ENCODE results near the gene CCNE1.

Gene CCNE1

GRCh38 chr19:29833614-29834261, 21.9 kb downstream of the CCNE1 start:
- ChIA-PET CTCF (interaction anchor here (0.9 to 2.0 kb wide), 3 partner anchors 16 to 74 kb away, joined by 3 to 5 read pairs (median 3); no protein-coding TSS in a partner anchor), POLR2A (no interaction called here)
- DNase-seq (ENCODE audit: extremely low spot score), result no peak
- no peak for TF ChIP-seq CTCF (IDR thresholded peaks at IDR 0.05; ENCODE audit: control extremely low read depth, extremely low read depth, low read depth, missing control alignments)

- DNase-seq (ENCODE audit: extremely low spot score), result no peak
- ChIA-PET CTCF (interaction anchor here (1.0 to 2.0 kb wide), 4 partner anchors 18 to 119 kb away, joined by 3 to 5 read pairs (median 3); no protein-coding TSS in a partner anchor), POLR2A (no interaction called here)
- no peak for TF ChIP-seq CTCF (IDR thresholded peaks at IDR 0.05; ENCODE audit: control extremely low read depth, extremely low read depth, low read depth, missing control alignments)
Observed at GRCh38 chr19:29834991-29835846, 23.4 kb downstream of the CCNE1 start.

GRCh38 chr19:29836409-29836825, 24.6 kb downstream of the CCNE1 start:
- CTCF ChIA-PET, result interaction anchor here (0.8 to 1.4 kb wide), 3 partner anchors 8 to 120 kb away, joined by 3 to 4 read pairs (median 3); no protein-coding TSS in a partner anchor
- TF ChIP-seq CTCF (IDR thresholded peaks at IDR 0.05; ENCODE audit: control extremely low read depth, extremely low read depth, low read depth, missing control alignments), result no peak
- POLR2A ChIA-PET, result interaction anchor here (0.6 kb wide), 1 partner anchor 8 kb away, joined by 5 read pairs; no protein-coding TSS in a partner anchor

GRCh38 chr19:29837448-29837981, 25.7 kb downstream of the CCNE1 start:
- TF ChIP-seq CTCF (IDR thresholded peaks at IDR 0.05; ENCODE audit: control extremely low read depth, extremely low read depth, low read depth, missing control alignments), result no peak
- DNase-seq (ENCODE audit: extremely low spot score), result peak; percentile 81
- ChIA-PET CTCF (interaction anchor here (0.9 to 1.7 kb wide), 8 partner anchors 20 to 227 kb away, joined by 3 to 6 read pairs (median 3); no protein-coding TSS in a partner anchor), POLR2A (no interaction called here)

More at GRCh38 chr19:29836409-29836825, 24.6 kb downstream of the CCNE1 start:
- DNase-seq (ENCODE audit: extremely low spot score), result peak; percentile 72

GRCh38 chr19:29837996-29838395, 26.2 kb downstream of the CCNE1 start:
- ChIA-PET CTCF (interaction anchor here (0.9 to 1.7 kb wide), 7 partner anchors 24 to 228 kb away, joined by 3 to 6 read pairs (median 3); no protein-coding TSS in a partner anchor), POLR2A (no interaction called here)
- no peak for TF ChIP-seq CTCF (IDR thresholded peaks at IDR 0.05; ENCODE audit: control extremely low read depth, extremely low read depth, low read depth, missing control alignments)
- DNase-seq (ENCODE audit: extremely low spot score), result no peak

Measured in GM10248 (cell line).